Measurements from ENCODE around the gene OR51L1.

OR51L1 gene

DNA sequence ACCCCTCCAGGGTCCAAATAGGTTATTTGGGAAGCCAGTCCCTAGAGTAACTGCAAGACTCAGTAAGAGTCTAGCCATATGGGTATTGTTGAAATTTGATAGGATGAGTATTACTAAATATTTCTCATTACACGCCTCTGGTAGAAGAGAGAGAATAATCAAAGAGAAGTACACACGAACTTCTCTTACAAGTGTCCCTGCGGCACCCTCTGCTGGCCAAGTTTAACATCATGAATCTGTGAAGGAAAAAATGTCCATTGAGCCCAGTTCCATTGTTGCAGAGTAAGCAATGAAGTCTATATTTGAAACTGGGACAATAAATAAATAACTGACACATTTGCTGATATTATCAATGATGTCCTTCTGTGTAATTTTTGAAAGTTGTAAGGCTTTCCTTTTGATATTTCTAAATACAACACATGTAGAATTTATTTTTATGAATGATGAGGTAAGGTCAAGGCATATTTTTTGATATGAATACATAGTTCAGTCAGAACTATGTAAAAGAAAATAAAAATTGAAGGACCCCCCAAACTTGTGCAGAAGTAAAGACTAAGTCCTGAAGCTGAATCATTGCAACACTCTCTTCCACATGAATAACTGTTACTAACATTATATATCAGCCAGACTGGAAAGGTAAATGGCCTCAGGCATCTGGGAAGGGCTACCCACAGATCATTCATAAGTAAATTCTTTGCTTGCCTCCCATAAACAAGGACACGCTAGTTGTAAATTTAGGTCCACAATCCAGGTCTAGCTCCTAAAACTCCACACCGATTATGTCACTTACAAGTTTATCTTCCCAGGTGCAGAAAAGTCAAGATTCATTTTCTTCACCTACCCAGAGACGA, 10.0 kb downstream of the OR51L1 start:
- Histone ChIP-seq H3K36me3 (ENCODE audit: control insufficient read depth, insufficient read depth, low read length) (no peaks in the 10 kb centered on the region), H3K4me1 (ENCODE audit: control insufficient read depth, insufficient read depth, low read length) (no peaks in the 10 kb centered on the region), H3K9me3 (ENCODE audit: control insufficient read depth, insufficient read depth, low read length) (no peaks in the 10 kb centered on the region), H3K4me3 (ENCODE audit: low read length) (no peak overlapping the region), H3K27me3 (ENCODE audit: control insufficient read depth, insufficient read depth, low read length) (no peaks in the 10 kb centered on the region), H3K27ac (ENCODE audit: low read length) (no peak overlapping the region)
- no CpG with 5 or more reads among the region's 6 CpGs for WGBS (ENCODE audit: insufficient coverage, insufficient read length)
- no peak for DNase-seq (ENCODE audit: low read depth, low spot score)

DNA sequence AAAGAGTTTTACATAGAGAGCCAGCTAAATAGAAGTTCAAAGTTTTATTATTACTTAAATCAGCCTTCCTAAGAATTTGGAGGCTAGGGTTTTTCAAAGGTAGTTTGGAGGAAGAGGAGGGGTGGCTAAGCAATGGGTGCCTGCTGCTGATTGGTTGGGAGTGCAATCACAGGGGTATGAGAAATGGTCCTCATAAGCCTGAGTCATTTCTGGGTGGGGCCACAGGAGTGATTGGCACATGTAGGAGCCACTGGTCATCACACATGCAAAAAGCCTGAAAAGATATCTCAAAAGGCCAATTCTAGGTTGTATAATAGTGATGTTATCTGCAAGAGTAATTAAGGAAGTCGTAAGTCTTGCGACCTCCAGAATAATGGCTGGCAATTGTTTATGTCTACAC, 12.9 kb downstream of the OR51L1 start:
- no peak overlapping the region for H3K4me3 ChIP-seq (ENCODE audit: low read length)
- H3K27me3 ChIP-seq (ENCODE audit: control insufficient read depth, insufficient read depth, low read length) = no peaks in the 10 kb centered on the region
- H3K36me3 ChIP-seq (ENCODE audit: control insufficient read depth, insufficient read depth, low read length) = no peaks in the 10 kb centered on the region
- no peaks in the 10 kb centered on the region for H3K9me3 ChIP-seq (ENCODE audit: control insufficient read depth, insufficient read depth, low read length)
- no peak overlapping the region for H3K27ac ChIP-seq (ENCODE audit: low read length)
- WGBS (ENCODE audit: insufficient coverage, insufficient read length) = no CpG with 5 or more reads among the region's 2 CpGs
- H3K4me1 ChIP-seq (ENCODE audit: control insufficient read depth, insufficient read depth, low read length) = no peaks in the 10 kb centered on the region
- no peak for DNase-seq (ENCODE audit: low read depth, low spot score)

DNA sequence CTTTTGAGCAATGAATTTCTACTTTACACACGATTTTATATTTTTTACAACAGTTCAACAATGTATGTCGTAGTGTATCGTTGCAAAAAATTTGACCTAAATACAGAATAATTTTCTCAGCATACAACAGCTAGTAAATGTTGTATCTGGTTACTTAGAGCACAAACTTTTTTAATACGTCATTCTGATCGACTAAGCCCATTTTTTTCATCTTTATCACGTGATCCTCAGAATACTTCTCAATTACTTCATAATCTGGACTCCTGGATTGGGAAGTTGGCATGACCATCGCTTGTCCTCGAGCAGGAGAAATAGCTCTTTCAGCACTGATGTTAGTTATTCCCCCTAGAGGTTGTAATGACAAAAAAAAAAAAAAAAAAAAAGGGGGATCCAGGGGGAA, 16.6 kb downstream of the OR51L1 start:
- Histone ChIP-seq H3K27me3 (ENCODE audit: control insufficient read depth, insufficient read depth, low read length) (no peaks in the 10 kb centered on the region), H3K4me1 (ENCODE audit: control insufficient read depth, insufficient read depth, low read length) (no peaks in the 10 kb centered on the region), H3K9me3 (ENCODE audit: control insufficient read depth, insufficient read depth, low read length) (no peaks in the 10 kb centered on the region), H3K4me3 (ENCODE audit: low read length) (no peak overlapping the region), H3K36me3 (ENCODE audit: control insufficient read depth, insufficient read depth, low read length) (no peaks in the 10 kb centered on the region), H3K27ac (ENCODE audit: low read length) (no peak overlapping the region)
- DNase-seq (ENCODE audit: low read depth, low spot score) = no peak
- WGBS (ENCODE audit: insufficient coverage, insufficient read length) = no CpG with 5 or more reads among the region's 8 CpGs

DNA sequence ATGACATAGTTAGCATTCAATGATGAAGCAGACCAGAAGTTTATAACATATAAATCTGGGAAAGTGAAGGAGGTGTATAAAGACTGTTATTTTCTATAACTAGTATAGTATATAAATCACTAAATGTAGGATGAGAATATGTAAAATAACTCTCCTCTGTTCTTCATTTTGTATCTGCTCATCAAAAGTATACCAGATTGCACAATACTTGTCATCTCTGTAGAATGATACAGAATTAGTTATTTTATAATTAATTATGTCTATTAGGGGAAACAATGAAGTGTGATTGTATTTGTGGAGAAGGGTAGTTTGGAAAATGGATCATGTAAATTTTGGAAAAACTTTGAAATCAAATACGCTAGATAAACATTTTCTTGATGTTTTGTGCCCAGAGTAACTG, 18.4 kb downstream of the OR51L1 start:
- 100% methylated on average over 1 of the region's 1 CpG for WGBS (ENCODE audit: insufficient coverage, insufficient read length)
- DNase-seq (ENCODE audit: low read depth, low spot score) = no peak
- no peak overlapping the region for H3K27ac ChIP-seq (ENCODE audit: low read length)
- H3K27me3 ChIP-seq (ENCODE audit: control insufficient read depth, insufficient read depth, low read length) = no peaks in the 10 kb centered on the region
- H3K4me1 ChIP-seq (ENCODE audit: control insufficient read depth, insufficient read depth, low read length) = no peaks in the 10 kb centered on the region
- H3K36me3 ChIP-seq (ENCODE audit: control insufficient read depth, insufficient read depth, low read length) = no peaks in the 10 kb centered on the region
- H3K9me3 ChIP-seq (ENCODE audit: control insufficient read depth, insufficient read depth, low read length) = no peaks in the 10 kb centered on the region
- H3K4me3 ChIP-seq (ENCODE audit: low read length) = no peak overlapping the region

DNA sequence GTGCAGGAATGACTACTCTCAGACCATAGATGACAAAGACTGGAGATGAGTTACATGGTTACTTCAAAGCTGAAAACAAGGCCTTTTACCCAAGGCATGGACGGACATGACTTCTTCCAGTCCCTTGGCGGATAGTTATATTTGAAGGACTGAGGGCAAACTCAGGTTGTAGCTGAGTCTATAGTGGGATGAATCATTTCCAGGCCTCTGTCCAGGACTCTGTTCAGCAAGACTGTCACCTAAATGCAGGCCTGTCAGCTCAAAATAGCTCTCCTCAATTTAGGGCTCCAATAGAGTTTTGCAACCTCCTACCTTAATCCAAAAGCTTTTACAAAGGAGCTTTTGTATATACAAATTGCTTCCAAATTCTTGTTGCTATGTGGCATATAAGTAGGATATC, 27.3 kb downstream of the OR51L1 start:
- no peak overlapping the region for H3K4me3 ChIP-seq (ENCODE audit: low read length)
- no peaks in the 10 kb centered on the region for H3K27me3 ChIP-seq (ENCODE audit: control insufficient read depth, insufficient read depth, low read length)
- DNase-seq (ENCODE audit: low read depth, low spot score) = no peak
- no peak overlapping the region for H3K27ac ChIP-seq (ENCODE audit: low read length)
- H3K4me1 ChIP-seq (ENCODE audit: control insufficient read depth, insufficient read depth, low read length) = no peaks in the 10 kb centered on the region
- WGBS (ENCODE audit: insufficient coverage, insufficient read length) = no CpG with 5 or more reads among the region's 2 CpGs
- H3K9me3 ChIP-seq (ENCODE audit: control insufficient read depth, insufficient read depth, low read length) = no peaks in the 10 kb centered on the region
- H3K36me3 ChIP-seq (ENCODE audit: control insufficient read depth, insufficient read depth, low read length) = no peaks in the 10 kb centered on the region

DNA sequence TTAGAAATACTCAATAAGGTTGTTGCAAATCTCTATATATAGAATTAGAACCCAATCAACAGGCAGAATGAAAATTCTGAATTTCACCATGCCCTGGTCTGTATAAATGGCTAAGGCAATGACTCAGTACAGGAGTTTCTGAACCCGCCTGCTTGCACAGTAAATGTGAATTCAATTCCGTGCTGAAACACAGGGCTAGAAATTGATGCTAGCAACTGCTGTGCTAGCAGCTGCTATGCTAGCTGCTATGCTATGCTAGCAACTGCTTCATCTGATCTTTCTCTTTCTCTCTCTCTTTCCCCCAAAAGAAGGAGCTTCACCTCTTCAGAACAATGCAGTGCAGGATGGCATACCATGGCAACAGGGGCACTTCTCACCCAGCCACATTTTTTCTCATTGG, 42.0 kb downstream of the OR51L1 start:
- DNase-seq (ENCODE audit: low read depth, low spot score) = no peak
- H3K27ac ChIP-seq (ENCODE audit: low read length) = no peak overlapping the region
- no peaks in the 10 kb centered on the region for H3K36me3 ChIP-seq (ENCODE audit: control insufficient read depth, insufficient read depth, low read length)
- no peak overlapping the region for H3K4me3 ChIP-seq (ENCODE audit: low read length)
- no peaks in the 10 kb centered on the region for H3K4me1 ChIP-seq (ENCODE audit: control insufficient read depth, insufficient read depth, low read length)
- WGBS (ENCODE audit: insufficient coverage, insufficient read length) = no CpG with 5 or more reads among the region's 2 CpGs
- no peaks in the 10 kb centered on the region for H3K9me3 ChIP-seq (ENCODE audit: control insufficient read depth, insufficient read depth, low read length)
- no peaks in the 10 kb centered on the region for H3K27me3 ChIP-seq (ENCODE audit: control insufficient read depth, insufficient read depth, low read length)

DNA sequence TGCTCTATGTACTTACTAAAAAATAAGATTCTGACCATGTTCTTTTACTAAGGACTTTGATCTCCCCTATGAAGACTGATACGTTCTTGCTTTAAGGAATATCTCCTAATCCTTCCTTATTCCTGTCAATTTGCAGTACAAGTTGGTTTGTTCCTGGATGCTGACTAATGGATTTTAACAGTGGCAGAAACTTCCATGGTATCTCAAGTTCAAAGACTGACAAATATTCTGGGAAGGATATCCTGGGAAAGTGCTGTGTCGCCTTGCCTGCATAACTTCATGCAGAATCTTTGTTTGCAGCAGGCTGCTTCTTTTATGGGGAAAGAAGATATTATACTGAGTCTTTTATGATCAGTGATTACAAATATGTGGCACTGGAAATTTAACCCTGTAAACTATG, 43.3 kb downstream of the OR51L1 start:
- H3K4me1 ChIP-seq (ENCODE audit: control insufficient read depth, insufficient read depth, low read length) = no peaks in the 10 kb centered on the region
- H3K4me3 ChIP-seq (ENCODE audit: low read length) = no peak overlapping the region
- no peaks in the 10 kb centered on the region for H3K36me3 ChIP-seq (ENCODE audit: control insufficient read depth, insufficient read depth, low read length)
- H3K27me3 ChIP-seq (ENCODE audit: control insufficient read depth, insufficient read depth, low read length) = no peaks in the 10 kb centered on the region
- H3K27ac ChIP-seq (ENCODE audit: low read length) = no peak overlapping the region
- WGBS (ENCODE audit: insufficient coverage, insufficient read length) = no CpG with 5 or more reads among the region's 2 CpGs
- no peaks in the 10 kb centered on the region for H3K9me3 ChIP-seq (ENCODE audit: control insufficient read depth, insufficient read depth, low read length)
- DNase-seq (ENCODE audit: low read depth, low spot score) = no peak

DNA sequence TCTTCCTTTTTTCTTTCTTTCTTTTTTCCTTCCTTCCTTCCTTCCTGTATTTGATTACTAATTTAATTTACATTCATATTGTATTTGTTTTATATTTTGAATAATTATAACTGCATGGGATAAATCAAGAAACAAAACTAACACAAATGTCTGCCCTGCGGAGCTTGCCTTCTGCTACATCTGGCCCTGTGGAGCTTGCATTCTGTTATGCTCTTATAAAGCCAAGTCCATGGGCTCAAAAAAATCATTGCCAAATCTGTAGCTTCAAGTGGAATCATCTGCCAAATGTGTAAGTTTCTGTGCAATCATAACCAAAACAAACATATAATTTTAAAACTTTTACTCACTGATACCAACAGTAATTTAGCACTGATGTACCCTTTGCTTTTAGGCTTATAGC, 43.7 kb downstream of the OR51L1 start:
- Histone ChIP-seq H3K4me1 (ENCODE audit: control insufficient read depth, insufficient read depth, low read length) (no peaks in the 10 kb centered on the region), H3K36me3 (ENCODE audit: control insufficient read depth, insufficient read depth, low read length) (no peaks in the 10 kb centered on the region), H3K4me3 (ENCODE audit: low read length) (no peak overlapping the region), H3K27ac (ENCODE audit: low read length) (no peak overlapping the region), H3K9me3 (ENCODE audit: control insufficient read depth, insufficient read depth, low read length) (no peaks in the 10 kb centered on the region), H3K27me3 (ENCODE audit: control insufficient read depth, insufficient read depth, low read length) (no peaks in the 10 kb centered on the region)
- WGBS (ENCODE audit: insufficient coverage, insufficient read length) = no CpG with 5 or more reads among the region's 1 CpG
- no peak for DNase-seq (ENCODE audit: low read depth, low spot score)

DNA sequence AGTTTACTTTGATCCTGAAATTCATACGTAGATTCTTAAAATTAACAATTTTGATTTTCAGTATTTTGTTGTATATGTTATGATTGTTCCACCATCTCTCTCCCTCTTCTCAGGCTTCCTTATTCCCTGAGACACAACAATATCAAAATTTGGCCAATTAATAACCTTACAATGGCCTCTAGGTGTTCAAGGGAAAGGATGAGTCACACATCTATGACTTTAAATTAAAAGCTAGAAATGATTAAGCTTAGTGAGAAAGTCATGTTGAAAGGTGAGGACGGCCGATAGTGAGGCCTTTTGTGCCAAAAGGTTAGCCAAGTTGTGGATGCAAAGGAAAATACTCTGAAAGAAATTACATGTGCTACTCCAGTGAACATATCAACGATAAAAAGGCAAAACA, 46.2 kb downstream of the OR51L1 start:
- Histone ChIP-seq H3K4me1 (ENCODE audit: control insufficient read depth, insufficient read depth, low read length) (no peaks in the 10 kb centered on the region), H3K27ac (ENCODE audit: low read length) (no peak overlapping the region), H3K27me3 (ENCODE audit: control insufficient read depth, insufficient read depth, low read length) (no peaks in the 10 kb centered on the region), H3K4me3 (ENCODE audit: low read length) (no peak overlapping the region), H3K36me3 (ENCODE audit: control insufficient read depth, insufficient read depth, low read length) (no peaks in the 10 kb centered on the region), H3K9me3 (ENCODE audit: control insufficient read depth, insufficient read depth, low read length) (no peaks in the 10 kb centered on the region)
- no CpG with 5 or more reads among the region's 4 CpGs for WGBS (ENCODE audit: insufficient coverage, insufficient read length)
- no peak for DNase-seq (ENCODE audit: low read depth, low spot score)

DNA sequence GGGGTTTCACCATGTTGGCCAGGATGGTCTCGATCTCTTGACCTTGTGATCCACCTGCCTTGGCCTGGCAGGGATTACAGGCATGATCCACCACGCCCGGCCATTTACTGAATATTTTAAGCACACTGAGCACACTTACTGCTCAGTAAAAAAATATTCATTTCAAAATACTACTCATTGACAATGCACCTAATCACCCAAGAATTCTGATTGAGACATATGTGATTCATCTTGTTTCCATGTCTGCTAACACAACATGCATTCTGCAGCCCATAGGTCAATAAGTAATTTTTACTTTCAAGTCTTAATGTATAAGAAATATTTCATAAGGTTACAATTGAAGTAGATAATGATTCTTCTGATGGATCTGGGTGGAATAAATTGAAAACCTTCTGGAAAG, 47.4 kb downstream of the OR51L1 start:
- H3K27ac ChIP-seq (ENCODE audit: low read length) = no peak overlapping the region
- no peak for DNase-seq (ENCODE audit: low read depth, low spot score)
- no peaks in the 10 kb centered on the region for H3K36me3 ChIP-seq (ENCODE audit: control insufficient read depth, insufficient read depth, low read length)
- no peaks in the 10 kb centered on the region for H3K9me3 ChIP-seq (ENCODE audit: control insufficient read depth, insufficient read depth, low read length)
- no peak overlapping the region for H3K4me3 ChIP-seq (ENCODE audit: low read length)
- no peaks in the 10 kb centered on the region for H3K4me1 ChIP-seq (ENCODE audit: control insufficient read depth, insufficient read depth, low read length)
- H3K27me3 ChIP-seq (ENCODE audit: control insufficient read depth, insufficient read depth, low read length) = no peaks in the 10 kb centered on the region
- WGBS (ENCODE audit: insufficient coverage, insufficient read length) = no CpG with 5 or more reads among the region's 3 CpGs

DNA sequence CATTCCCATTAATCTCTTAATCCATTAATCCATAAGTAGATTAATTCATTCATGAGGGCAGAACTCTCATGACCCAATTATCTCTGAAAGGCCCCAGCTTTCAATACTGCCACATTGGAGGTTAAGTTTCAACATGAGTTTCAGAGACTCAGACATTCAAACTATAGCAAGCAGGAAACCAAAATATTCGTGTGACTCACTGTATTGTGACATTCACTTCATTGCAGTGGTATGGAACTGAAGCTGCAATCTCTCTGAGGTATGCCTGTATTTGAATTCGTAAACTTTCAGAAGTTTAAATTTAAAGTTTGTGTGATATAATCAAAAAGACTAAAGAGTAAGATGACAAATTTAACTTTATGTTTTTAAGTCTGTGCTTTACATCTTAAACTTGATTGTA, 48.7 kb downstream of the OR51L1 start:
- H3K36me3 ChIP-seq (ENCODE audit: control insufficient read depth, insufficient read depth, low read length) = no peaks in the 10 kb centered on the region
- no peak overlapping the region for H3K4me3 ChIP-seq (ENCODE audit: low read length)
- H3K27ac ChIP-seq (ENCODE audit: low read length) = no peak overlapping the region
- no peak for DNase-seq (ENCODE audit: low read depth, low spot score)
- H3K27me3 ChIP-seq (ENCODE audit: control insufficient read depth, insufficient read depth, low read length) = no peaks in the 10 kb centered on the region
- H3K4me1 ChIP-seq (ENCODE audit: control insufficient read depth, insufficient read depth, low read length) = no peaks in the 10 kb centered on the region
- WGBS (ENCODE audit: insufficient coverage, insufficient read length) = no CpG with 5 or more reads among the region's 2 CpGs
- no peaks in the 10 kb centered on the region for H3K9me3 ChIP-seq (ENCODE audit: control insufficient read depth, insufficient read depth, low read length)

Measured in iPS DF 6.9 (cell line).